ENCODE measurements around the gene ADAMTS2. TPM values are rescaled to one million over a fixed set of nuclear protein-coding genes. Genes with fewer than 3 reads are reported as not detected.

Gene ADAMTS2
- total and polyA plus RNA-seq, 2 of the 8 experiments (the other 6 are each of a cell fraction or from before 2014, with no cell fraction given) = 6.6 to 7.3 TPM

DNA sequence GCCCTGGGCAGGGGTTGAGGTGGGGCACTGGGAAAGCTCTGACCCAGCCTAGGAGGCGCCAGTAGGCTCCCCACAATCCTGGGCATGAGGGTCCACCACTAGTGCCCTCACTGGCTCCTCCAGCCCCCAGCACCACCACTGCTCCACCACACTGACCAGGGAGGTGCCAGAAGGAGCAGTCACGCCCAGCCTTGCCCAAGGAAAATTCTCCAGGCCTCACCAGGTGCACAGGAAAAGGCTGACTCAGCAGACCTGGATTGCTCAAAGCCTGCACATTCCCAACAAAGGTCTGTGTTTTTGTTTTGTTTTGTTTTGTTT is 222.2 kb downstream of the ADAMTS2 start:
- no peak overlapping the region for H3K4me3 ChIP-seq (ENCODE audit: extremely low read depth in 1 of 4, insufficient read depth in 2 of 4, low read depth in 3 of 4, low read length in 4 of 4)
- H4K5ac ChIP-seq (ENCODE audit: insufficient read length, low read depth, low read length) = no peak overlapping the region
- H3K4me2 ChIP-seq (ENCODE audit: insufficient read depth in 1 of 2, low read depth in 2 of 2, low read length in 2 of 2) = no peak overlapping the region
- DNase-seq (ENCODE audit: low read depth in 1 of 2, low spot score in 2 of 2) (peak in 1 of 2 experiments; percentile 17), FAIRE-seq (no peak)
- H3K4me1 ChIP-seq (replicated peaks in 1 of 4; ENCODE audit: control insufficient read depth in 3 of 4, insufficient read depth in 4 of 4, low read length in 3 of 4) = no peaks in the 10 kb centered on the region
- H3K56ac ChIP-seq (replicated peaks; ENCODE audit: insufficient read length, low read depth, low read length) = no peak overlapping the region
- H2AFZ ChIP-seq (ENCODE audit: low read length) = no peak overlapping the region
- H3K27me3 ChIP-seq (replicated peaks in 1 of 4; ENCODE audit: control insufficient read depth in 3 of 4, extremely low read depth in 1 of 4, insufficient read depth in 3 of 4, low read length in 3 of 4) = no peaks in the 10 kb centered on the region
- no peak overlapping the region for H3K14ac ChIP-seq (ENCODE audit: insufficient read length)
- H3K36me3 ChIP-seq (ENCODE audit: control insufficient read depth in 2 of 4, insufficient read depth in 4 of 4, low read length in 3 of 4) = 0 out of 8 replicates have a peak, but pooled peaks cover 0 to 2% (median 0%) of the 10 kb centered on the region in 4 experiments
- H3K4ac ChIP-seq (replicated peaks; ENCODE audit: insufficient read length, low read depth, low read length) = no peak overlapping the region
- H3K23me2 ChIP-seq (ENCODE audit: low read depth, low read length) = no peaks in the 10 kb centered on the region
- no peak overlapping the region for H3K9ac ChIP-seq (replicated peaks in 1 of 4; ENCODE audit: extremely low read depth in 1 of 4, low read depth in 3 of 4, low read length in 3 of 4)
- no peak overlapping the region for H4K8ac ChIP-seq (ENCODE audit: extremely low read depth, insufficient read depth, low read length)
- no peak overlapping the region for H3K18ac ChIP-seq (ENCODE audit: extremely low read depth, low read length)
- no peak overlapping the region for H2BK20ac ChIP-seq (ENCODE audit: low read length)
- WGBS, 2 experiments (ENCODE audit: extremely low coverage in 1 of 2, insufficient coverage in 1 of 2, insufficient read length in 1 of 2, insufficient replicate concordance in 2 of 2, low coverage in 1 of 2, low lambda C conversion rate in 2 of 2, missing lambda C conversion rate in 1 of 2) = 70% methylated on average over 2 of the region's 2 CpGs; no CpG with 5 or more reads in 1 of the 2 experiments
- H3K23ac ChIP-seq (ENCODE audit: insufficient read length) = no peak overlapping the region
- H3K27ac ChIP-seq (ENCODE audit: low read depth, low read length) = no peak overlapping the region
- CTCF ChIA-PET (ENCODE audit: partially characterized antibody) = no interaction called here
- no peaks in the 10 kb centered on the region for H4K20me1 ChIP-seq (replicated peaks in 1 of 2; ENCODE audit: control insufficient read depth in 1 of 2, insufficient read depth in 2 of 2, low read length in 2 of 2)
- TF ChIP-seq, protein P1, sequence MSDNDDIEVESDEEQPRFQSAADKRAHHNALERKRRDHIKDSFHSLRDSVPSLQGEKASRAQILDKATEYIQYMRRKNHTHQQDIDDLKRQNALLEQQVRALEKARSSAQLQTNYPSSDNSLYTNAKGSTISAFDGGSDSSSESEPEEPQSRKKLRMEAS (IDR thresholded peaks at IDR 0.05) = no peak
- peak; percentile 69 for TF ChIP-seq MAFK (IDR thresholded peaks at IDR 0.05; ENCODE audit: low read depth, low read length)
- peaks cover 33 to 88% of the 10 kb centered on the region in 2 experiments for H3K9me3 ChIP-seq (ENCODE audit: insufficient read depth in 2 of 2, low read depth in 1 of 2, low read length in 1 of 2)
- H2BK12ac ChIP-seq (ENCODE audit: low read depth, low read length) = no peak overlapping the region
- H2BK120ac ChIP-seq (replicated peaks; ENCODE audit: low read depth, low read length) = no peak overlapping the region
- H3K79me1 ChIP-seq (ENCODE audit: low read depth, low read length) = no peaks in the 10 kb centered on the region
- POLR2A ChIA-PET (ENCODE audit: partially characterized antibody) = no interaction called here
- no peaks in the 10 kb centered on the region for H3K79me2 ChIP-seq (ENCODE audit: control insufficient read depth in 1 of 2, insufficient read depth in 2 of 2, low read length in 2 of 2)
- H4K91ac ChIP-seq (replicated peaks; ENCODE audit: insufficient read length, low read length) = no peak overlapping the region
- H2AK5ac ChIP-seq (ENCODE audit: low read depth, low read length) = no peak overlapping the region
- H2BK5ac ChIP-seq (ENCODE audit: low read depth, low read length) = no peak overlapping the region
- H2BK15ac ChIP-seq (ENCODE audit: low read length) = no peak overlapping the region
